Hepatocyte (in vitro differentiated cells): ENCODE measurements around the gene GMDS. TPM values are rescaled to one million over a fixed set of nuclear protein-coding genes. Genes with fewer than 3 reads are reported as not detected.

Experiments used
- DNase-seq: peaks from one replicate; pipeline ENCODE4 v3.0.0-alpha.2; 2016; ENCODE audit warnings: low spot score
- H2AFZ ChIP-seq: fragments of 200-600 bp; sonication (generic); 2 replicates; pipeline ENCODE4 v1.6.0; 2016; ENCODE audit warnings: antibody characterized with exemption, mild to moderate bottlenecking
- H3K27ac ChIP-seq: fragments of 200-600 bp; sonication (generic); 2 replicates; pipeline ENCODE4 v1.5.1; 2016; ENCODE audit warnings: mild to moderate bottlenecking
- H3K27me3 ChIP-seq: fragments of 200-600 bp; sonication (generic); 2 replicates; pipeline ENCODE4 v1.6.1; 2016
- H3K36me3 ChIP-seq: fragments of 200-600 bp; sonication (generic); replicated peaks from 2 replicates; pipeline ENCODE4 v1.5.1; 2016; ENCODE audit warnings: low read depth; ENCODE audit not compliant: insufficient read depth
- H3K4me1 ChIP-seq: fragments of 200-600 bp; sonication (generic); 2 replicates; pipeline ENCODE4 v1.5.1; 2016; ENCODE audit warnings: mild to moderate bottlenecking, moderate library complexity; ENCODE audit not compliant: insufficient read depth
- H3K4me2 ChIP-seq: fragments of 200-600 bp; sonication (generic); 2 replicates; pipeline ENCODE4 v1.6.0; 2016
- H3K4me3 ChIP-seq: fragments of 200-600 bp; sonication (generic); 2 replicates; pipeline ENCODE4 v1.5.1; 2016; ENCODE audit warnings: mild to moderate bottlenecking
- H3K79me2 ChIP-seq: fragments of 200-600 bp; sonication (generic); 2 replicates; pipeline ENCODE4 v1.6.0; 2017; ENCODE audit warnings: mild to moderate bottlenecking
- H3K9me2 ChIP-seq: fragments of 200-600 bp; sonication (generic); replicated peaks from 2 replicates; pipeline ENCODE4 v1.6.0; 2017; ENCODE audit warnings: mild to moderate bottlenecking; ENCODE audit not compliant: insufficient read depth
- H3K9me3 ChIP-seq: fragments of 200-600 bp; sonication (generic); 2 replicates; pipeline ENCODE4 v1.5.1; 2016; ENCODE audit warnings: low read depth, mild to moderate bottlenecking
- H4K20me1 ChIP-seq: fragments of 200-600 bp; sonication (generic); 2 replicates; pipeline ENCODE4 v1.6.0; 2016; ENCODE audit warnings: mild to moderate bottlenecking; ENCODE audit not compliant: insufficient read depth, poor library complexity, severe bottlenecking
- EZH2 ChIP-seq: fragments of 200-600 bp; sonication (generic); IDR thresholded peaks from 2 replicates; pipeline ENCODE4 v1.6.1; 2016; ENCODE audit warnings: antibody characterized with exemption, mild to moderate bottlenecking, borderline replicate concordance
- EZH2phosphoT487 ChIP-seq: fragments of 200-600 bp; sonication (generic); IDR thresholded peaks from one replicate; pipeline ENCODE4 v1.6.1; 2018; ENCODE audit warnings: antibody characterized with exemption, mild to moderate bottlenecking, low read depth, moderate library complexity; ENCODE audit not compliant: unreplicated experiment, severe bottlenecking
- WGBS: methylation state at CpG from one replicate; pipeline ENCODE4 v1.1.6; 2016; ENCODE audit warnings: low lambda C conversion rate; ENCODE audit errors: missing lambda C conversion rate; 5-methylcytosine and 5-hydroxymethylcytosine counted together
- polyA plus RNA-seq: library from polyadenylated mRNA; unstranded; fragments of >200 nt; fragmentation: Nextera tagmentation; extraction: Ambion mirVana; gene quantifications from 2 replicates; pipeline ENCODE4 v1.2.1, GENCODE V29; 2016
- total RNA-seq: library from RNA; depleted of rRNA; stranded (reverse); fragments of >200 nt; gene quantifications from 2 replicates; pipeline ENCODE4 v1.2.3, GENCODE V29; 2014
- TF ChIP-seq, protein P1 (sequence below): fragments of 200-600 bp; sonication (generic); IDR thresholded peaks from 2 replicates; pipeline ENCODE4 v1.5.1; 2016; ENCODE audit warnings: antibody characterized with exemption, mild to moderate bottlenecking; ENCODE audit not compliant: poor library complexity

The GMDS gene
- total and polyA plus RNA-seq, 2 experiments from 2014 or later = 20.7 to 32.6 TPM

DNA sequence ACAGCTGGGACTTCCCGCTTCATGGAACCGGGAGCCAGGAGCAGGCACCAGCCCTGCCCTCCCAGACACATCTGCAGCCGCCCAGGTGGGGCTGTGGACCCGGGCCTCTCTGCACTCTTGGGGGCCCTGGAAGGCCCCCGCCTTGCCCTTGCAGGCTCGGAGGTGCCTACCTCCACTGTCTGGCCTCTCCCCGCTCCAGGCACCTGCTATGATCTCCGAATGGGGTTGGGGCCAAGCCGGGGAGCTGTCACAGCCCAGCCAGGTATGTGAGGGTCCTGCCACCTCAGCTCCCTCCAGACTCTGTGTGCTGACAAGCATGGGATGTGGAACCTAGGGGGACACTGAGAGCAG, 54.0 kb downstream of the GMDS start:
- no peaks in the 10 kb centered on the region for H3K9me2 ChIP-seq
- H3K9me3 ChIP-seq = no peaks in the 10 kb centered on the region
- no peak overlapping the region for H3K4me2 ChIP-seq
- no peaks in the 10 kb centered on the region for H4K20me1 ChIP-seq
- 96% methylated on average over 9 of the region's 9 CpGs for WGBS
- no peak overlapping the region for H3K4me3 ChIP-seq
- peaks cover 3% of the 10 kb centered on the region for H3K79me2 ChIP-seq
- H3K27ac ChIP-seq = no peak overlapping the region
- no peaks in the 10 kb centered on the region for H3K36me3 ChIP-seq
- no peak for DNase-seq
- no peaks in the 10 kb centered on the region for H3K27me3 ChIP-seq
- no peaks in the 10 kb centered on the region for H3K4me1 ChIP-seq
- H2AFZ ChIP-seq = no peak overlapping the region
- TF ChIP-seq, protein P1, sequence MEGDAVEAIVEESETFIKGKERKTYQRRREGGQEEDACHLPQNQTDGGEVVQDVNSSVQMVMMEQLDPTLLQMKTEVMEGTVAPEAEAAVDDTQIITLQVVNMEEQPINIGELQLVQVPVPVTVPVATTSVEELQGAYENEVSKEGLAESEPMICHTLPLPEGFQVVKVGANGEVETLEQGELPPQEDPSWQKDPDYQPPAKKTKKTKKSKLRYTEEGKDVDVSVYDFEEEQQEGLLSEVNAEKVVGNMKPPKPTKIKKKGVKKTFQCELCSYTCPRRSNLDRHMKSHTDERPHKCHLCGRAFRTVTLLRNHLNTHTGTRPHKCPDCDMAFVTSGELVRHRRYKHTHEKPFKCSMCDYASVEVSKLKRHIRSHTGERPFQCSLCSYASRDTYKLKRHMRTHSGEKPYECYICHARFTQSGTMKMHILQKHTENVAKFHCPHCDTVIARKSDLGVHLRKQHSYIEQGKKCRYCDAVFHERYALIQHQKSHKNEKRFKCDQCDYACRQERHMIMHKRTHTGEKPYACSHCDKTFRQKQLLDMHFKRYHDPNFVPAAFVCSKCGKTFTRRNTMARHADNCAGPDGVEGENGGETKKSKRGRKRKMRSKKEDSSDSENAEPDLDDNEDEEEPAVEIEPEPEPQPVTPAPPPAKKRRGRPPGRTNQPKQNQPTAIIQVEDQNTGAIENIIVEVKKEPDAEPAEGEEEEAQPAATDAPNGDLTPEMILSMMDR = no peak
- TF ChIP-seq EZH2 (no peak), EZH2phosphoT487 (no peak)

DNA sequence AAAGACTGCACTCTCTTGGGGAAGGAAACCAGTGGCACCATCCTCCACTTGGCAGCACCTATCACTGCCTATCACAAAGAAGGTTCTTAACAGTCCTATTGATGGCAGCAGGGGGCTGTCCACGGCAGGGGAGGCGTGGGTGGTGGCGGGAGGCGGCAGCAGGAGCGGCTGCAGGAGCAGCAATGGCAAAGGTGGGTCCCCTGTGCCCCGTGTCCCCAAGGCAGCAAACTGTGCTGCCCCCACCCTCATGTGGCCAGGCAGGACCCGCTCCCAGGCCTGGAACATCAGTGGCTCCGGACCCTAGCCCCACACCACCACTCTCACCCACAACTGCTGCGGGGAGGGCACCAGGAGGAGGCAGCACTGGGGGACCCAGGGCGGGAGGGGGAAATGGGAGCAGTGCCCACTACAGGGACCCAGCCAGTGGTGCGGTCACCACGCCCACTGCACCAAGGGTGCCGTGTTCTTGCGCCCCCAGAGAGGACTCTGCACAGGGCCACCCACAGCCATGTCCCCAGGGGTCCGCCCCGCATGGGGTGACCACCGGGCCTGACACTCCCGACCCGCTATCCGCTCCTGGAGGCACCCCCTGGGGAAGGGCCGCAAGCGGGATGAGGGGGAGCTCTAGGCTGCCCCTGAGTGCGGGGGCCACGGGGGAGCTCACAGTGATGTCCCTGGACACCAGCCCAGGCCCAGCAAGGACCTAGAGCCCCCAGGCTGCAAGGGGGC, 54.6 kb downstream of the GMDS start:
- peaks cover 3% of the 10 kb centered on the region for H3K79me2 ChIP-seq
- TF ChIP-seq EZH2 (no peak), EZH2phosphoT487 (no peak)
- TF ChIP-seq, protein P1 = no peak
- H3K27me3 ChIP-seq = no peaks in the 10 kb centered on the region

DNA sequence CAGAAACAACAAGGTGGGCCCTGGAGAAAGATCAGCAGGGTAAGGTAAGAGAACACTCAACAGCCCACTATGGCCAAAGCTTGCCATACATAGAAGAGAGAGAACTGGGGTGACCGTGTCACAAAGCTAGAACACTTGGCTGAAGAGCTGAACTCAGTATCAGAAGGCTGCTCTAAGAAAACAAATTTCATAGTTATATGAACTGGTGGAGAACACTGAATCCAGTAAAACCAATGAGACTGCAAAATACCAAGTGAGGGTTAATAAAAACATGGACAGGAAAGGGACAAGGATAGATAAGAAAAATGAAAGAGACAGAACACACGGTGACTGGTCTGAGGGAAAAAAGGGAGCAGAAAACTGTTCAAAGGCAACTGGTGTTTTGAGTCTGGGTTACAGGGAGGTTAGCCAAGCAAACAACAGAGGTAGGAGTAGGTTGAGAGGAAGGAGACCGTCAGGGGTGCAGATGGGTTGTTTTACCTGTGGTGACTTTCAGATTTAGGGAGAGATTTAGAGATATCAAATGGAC, 56.5 kb downstream of the GMDS start:
- Histone ChIP-seq H3K9me3 (no peaks in the 10 kb centered on the region), H3K9me2 (no peaks in the 10 kb centered on the region), H3K79me2 (peaks cover 5% of the 10 kb centered on the region), H3K4me1 (no peaks in the 10 kb centered on the region), H3K27me3 (no peaks in the 10 kb centered on the region), H3K4me2 (no peak overlapping the region), H3K27ac (no peak overlapping the region), H3K36me3 (no peaks in the 10 kb centered on the region), H2AFZ (no peak overlapping the region), H3K4me3 (no peak overlapping the region), H4K20me1 (no peaks in the 10 kb centered on the region)
- 66% methylated on average over 3 of the region's 3 CpGs for WGBS
- TF ChIP-seq EZH2phosphoT487 (no peak), EZH2 (no peak)
- TF ChIP-seq, protein P1 = no peak
- DNase-seq = no peak

More for the DNA sequence above, 54.6 kb downstream of the GMDS start:
- DNase-seq = no peak
- H3K27ac ChIP-seq = no peak overlapping the region
- no peaks in the 10 kb centered on the region for H3K36me3 ChIP-seq
- no peaks in the 10 kb centered on the region for H3K9me2 ChIP-seq
- no peaks in the 10 kb centered on the region for H3K9me3 ChIP-seq
- H3K4me1 ChIP-seq = no peaks in the 10 kb centered on the region
- H4K20me1 ChIP-seq = no peaks in the 10 kb centered on the region
- H3K4me2 ChIP-seq = no peak overlapping the region
- no peak overlapping the region for H2AFZ ChIP-seq
- WGBS = 96% methylated on average over 19 of the region's 24 CpGs
- no peak overlapping the region for H3K4me3 ChIP-seq
